Measurements from ENCODE around the gene ZSCAN5B. TPM values are rescaled to one million over a fixed set of nuclear protein-coding genes. Genes with fewer than 3 reads are reported as not detected.
A peak's percentile ranks its signal among the peaks of the same experiment; 100 is the strongest.

Gene ZSCAN5B
- total RNA-seq, 1 experiment from 2014 or later, result not detected

DNA sequence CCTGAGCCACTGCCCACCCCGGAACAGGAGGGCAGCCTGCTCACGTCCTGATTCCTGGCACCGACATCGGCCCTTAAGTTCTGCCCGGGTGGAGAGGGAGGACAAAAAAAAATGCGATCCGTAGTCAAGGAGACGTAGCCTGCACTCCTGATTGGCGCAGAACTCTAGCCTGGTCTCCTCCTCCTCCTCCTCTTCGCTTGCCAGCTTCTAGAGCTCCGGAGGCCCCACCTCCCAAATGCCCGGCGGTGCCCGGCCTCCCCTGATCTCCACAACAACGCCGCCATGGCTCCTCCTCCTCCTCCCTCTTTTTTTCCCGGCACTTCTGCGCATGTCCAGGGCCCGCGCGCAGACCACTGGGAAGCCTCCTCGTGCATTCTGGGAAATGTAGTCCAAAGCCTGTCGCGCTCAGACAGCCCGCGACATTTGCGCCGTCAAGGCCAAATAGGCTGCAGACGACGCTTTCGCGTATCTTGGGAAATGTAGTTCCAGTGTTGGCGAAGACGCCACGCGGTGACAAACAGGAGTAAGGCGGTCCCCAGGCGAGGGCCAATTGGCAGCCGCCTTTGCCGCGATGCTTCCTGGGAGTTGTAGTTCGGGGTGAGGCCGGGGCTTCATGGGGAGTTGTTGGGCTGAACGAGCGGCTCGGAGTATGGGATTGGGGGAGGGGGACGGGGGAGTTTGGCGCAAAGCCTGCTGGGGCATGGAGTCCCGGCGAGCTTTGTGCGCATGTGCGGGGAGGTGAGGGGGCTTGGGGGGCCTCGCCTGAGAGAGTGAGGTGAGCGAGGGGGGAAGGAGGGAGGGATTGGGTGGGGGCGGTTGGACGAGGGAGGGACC is 56.8 kb downstream of the ZSCAN5B start, which contains the start of gene ZNF444:
TSS of gene ZNF444 (plus strand) at position 705 of the 834 bp plus-strand sequence. CDS start 5,625 bp downstream, outside the sequence.
- H3K4me1 ChIP-seq (ENCODE audit: insufficient read depth, low read length, poor library complexity, severe bottlenecking), result peaks cover 6% of the 10 kb centered on the region
- BruUV-seq (replicated peaks), result no TSS peak
- intact Hi-C loops (cut with micrococcal nuclease; ENCODE audit: unreplicated experiment), result loop anchor here (2.0 kb wide), 1 partner anchor 20 kb away; the partner anchor contains the start of gene ZNF787
- DNase-seq (ENCODE audit: low spot score), result peak; percentile 99
- H3K36me3 ChIP-seq (ENCODE audit: insufficient read depth, low read length, poor library complexity, severe bottlenecking), result no peaks in the 10 kb centered on the region
- H3K27ac ChIP-seq (ENCODE audit: low read depth, low read length, poor library complexity, severe bottlenecking), result peak within 1 kb of the TSS; percentile 90
- H3K27me3 ChIP-seq (replicated peaks; ENCODE audit: insufficient read depth, low read depth, low read length, poor library complexity), result no peaks in the 10 kb centered on the region
- TF ChIP-seq, protein P1, sequence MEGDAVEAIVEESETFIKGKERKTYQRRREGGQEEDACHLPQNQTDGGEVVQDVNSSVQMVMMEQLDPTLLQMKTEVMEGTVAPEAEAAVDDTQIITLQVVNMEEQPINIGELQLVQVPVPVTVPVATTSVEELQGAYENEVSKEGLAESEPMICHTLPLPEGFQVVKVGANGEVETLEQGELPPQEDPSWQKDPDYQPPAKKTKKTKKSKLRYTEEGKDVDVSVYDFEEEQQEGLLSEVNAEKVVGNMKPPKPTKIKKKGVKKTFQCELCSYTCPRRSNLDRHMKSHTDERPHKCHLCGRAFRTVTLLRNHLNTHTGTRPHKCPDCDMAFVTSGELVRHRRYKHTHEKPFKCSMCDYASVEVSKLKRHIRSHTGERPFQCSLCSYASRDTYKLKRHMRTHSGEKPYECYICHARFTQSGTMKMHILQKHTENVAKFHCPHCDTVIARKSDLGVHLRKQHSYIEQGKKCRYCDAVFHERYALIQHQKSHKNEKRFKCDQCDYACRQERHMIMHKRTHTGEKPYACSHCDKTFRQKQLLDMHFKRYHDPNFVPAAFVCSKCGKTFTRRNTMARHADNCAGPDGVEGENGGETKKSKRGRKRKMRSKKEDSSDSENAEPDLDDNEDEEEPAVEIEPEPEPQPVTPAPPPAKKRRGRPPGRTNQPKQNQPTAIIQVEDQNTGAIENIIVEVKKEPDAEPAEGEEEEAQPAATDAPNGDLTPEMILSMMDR (conservative IDR thresholded peaks at IDR 0.05; ENCODE audit: low read depth, low read length), result no peak
- TF ChIP-seq EZH2 (IDR thresholded peaks at IDR 0.05; ENCODE audit: borderline replicate concordance, low read depth, low read length, poor library complexity, severe bottlenecking), result no peak
- no peaks in the 10 kb centered on the region for H3K9me3 ChIP-seq (ENCODE audit: low read depth, low read length, poor library complexity, severe bottlenecking)
- ChIA-PET POLR2A (ENCODE audit: low non-redundant PET) (interaction anchor here (0.6 kb wide), 1 partner anchor 20 kb away, joined by 4 read pairs; the partner anchor contains the start of gene ZNF787), CTCF (interaction anchor here (0.7 to 1.2 kb wide), 3 partner anchors 60 to 500 kb away, joined by 3 to 11 read pairs (median 7); no protein-coding TSS in a partner anchor)
- H3K4me3 ChIP-seq (ENCODE audit: low read depth, low read length, poor library complexity, severe bottlenecking), result peak within 1 kb of the TSS; percentile 53

DNA sequence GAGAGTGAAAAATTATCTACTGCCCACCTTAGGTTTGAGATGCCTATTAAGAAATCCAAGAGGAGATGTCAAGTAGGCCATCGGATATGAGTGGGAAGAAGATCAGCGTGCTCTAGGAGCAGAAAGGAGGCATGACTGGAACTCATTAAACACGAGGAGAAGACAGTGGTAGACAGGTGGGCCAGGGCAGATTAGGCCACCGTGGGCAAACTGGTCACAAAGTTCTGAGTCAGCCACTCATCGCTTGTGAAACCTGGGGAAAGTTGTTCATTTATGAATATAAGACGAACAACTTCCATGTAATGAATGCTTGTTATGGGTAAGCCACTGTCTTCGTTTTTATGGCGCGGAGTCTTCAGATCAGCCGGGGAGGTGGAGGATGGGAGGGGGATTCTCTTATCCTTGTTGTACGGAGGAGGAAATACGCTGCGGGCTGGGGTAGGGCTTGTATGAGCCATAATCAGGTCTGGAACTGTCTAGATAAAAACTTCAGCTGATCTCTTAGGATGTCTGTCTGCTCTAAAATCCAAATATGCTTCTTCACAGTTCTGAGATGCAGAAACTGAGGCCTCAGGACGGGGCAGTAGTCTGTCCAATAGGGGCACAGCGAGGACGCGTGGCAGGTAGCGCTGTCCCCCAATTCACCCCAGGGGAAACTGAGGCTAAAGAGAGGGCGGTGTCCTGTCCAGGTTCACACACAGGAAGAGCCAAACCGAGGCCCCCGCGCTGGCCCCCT is 57.6 kb downstream of the ZSCAN5B start:
- peak overlapping the region; percentile 90 for H3K27ac ChIP-seq (ENCODE audit: low read depth, low read length, poor library complexity, severe bottlenecking)
- H3K4me1 ChIP-seq (ENCODE audit: insufficient read depth, low read length, poor library complexity, severe bottlenecking), result peaks cover 6% of the 10 kb centered on the region
- intact Hi-C loops (cut with micrococcal nuclease; ENCODE audit: unreplicated experiment), result loop anchor here (2.0 kb wide), 1 partner anchor 19 kb away; the partner anchor contains the start of gene ZNF787
- TSS peak; percentile 89 for BruUV-seq (replicated peaks)
- no peaks in the 10 kb centered on the region for H3K9me3 ChIP-seq (ENCODE audit: low read depth, low read length, poor library complexity, severe bottlenecking)
- no peaks in the 10 kb centered on the region for H3K27me3 ChIP-seq (replicated peaks; ENCODE audit: insufficient read depth, low read depth, low read length, poor library complexity)
- H3K4me3 ChIP-seq (ENCODE audit: low read depth, low read length, poor library complexity, severe bottlenecking), result peak overlapping the region; percentile 53
- H3K36me3 ChIP-seq (ENCODE audit: insufficient read depth, low read length, poor library complexity, severe bottlenecking), result no peaks in the 10 kb centered on the region
- ChIA-PET CTCF (interaction anchor here (1.2 kb wide), 1 partner anchor 59 kb away, joined by 7 read pairs; no protein-coding TSS in a partner anchor), POLR2A (ENCODE audit: low non-redundant PET) (no interaction called here)
- DNase-seq (ENCODE audit: low spot score), result no peak
- TF ChIP-seq EZH2 (IDR thresholded peaks at IDR 0.05; ENCODE audit: borderline replicate concordance, low read depth, low read length, poor library complexity, severe bottlenecking), result no peak
- TF ChIP-seq, protein P1 (conservative IDR thresholded peaks at IDR 0.05; ENCODE audit: low read depth, low read length), result no peak

Other genes starting within 250 kb of the ZSCAN5B start
- gene NLRP8, start 250.0 kb downstream of the ZSCAN5B start, total RNA-seq (2021), result not detected in 2 replicates
- not detected in 2 replicates for gene NLRP5, start 211.0 kb downstream of the ZSCAN5B start, total RNA-seq (2021)
- 48.6 and 51.0 TPM in 2 replicates for gene ZNF787, start 76.5 kb downstream of the ZSCAN5B start, total RNA-seq (2021)
- gene ZNF444, start 56.5 kb downstream of the ZSCAN5B start, total RNA-seq (2021), result 44.2 and 45.3 TPM in 2 replicates
- gene GALP, start 21.8 kb downstream of the ZSCAN5B start, total RNA-seq (2021), result not detected in 2 replicates
- not detected in 2 replicates for gene ZSCAN5C, start 4.5 kb upstream of the ZSCAN5B start, total RNA-seq (2021)
- not detected in 2 replicates for gene EDDM13, start 75.0 kb upstream of the ZSCAN5B start, total RNA-seq (2021)
- gene ZSCAN5A, start 117.1 kb upstream of the ZSCAN5B start, total RNA-seq (2021), result 15.5 and 18.8 TPM in 2 replicates
- 2.7 and 3.0 TPM in 2 replicates for gene ZNF582, start 195.8 kb upstream of the ZSCAN5B start, total RNA-seq (2021)
- 4.5 and 6.3 TPM in 2 replicates for gene ZNF583, start 206.5 kb upstream of the ZSCAN5B start, total RNA-seq (2021)